DMS53 treated with DMSO at 0.1 percent for 48 hours (cell line): Measurements from ENCODE around the gene GTPBP10.

Experiments
- DNase-seq: peaks from one replicate; lab custom pipeline; 2025; ENCODE audit not compliant: unreplicated experiment; lab: John Stamatoyannopoulos, UW

Gene GTPBP10

GRCh38 chr7:90430614-90431460 is 84.3 kb downstream of the GTPBP10 start:
- DNase-seq = no peak

GRCh38 chr7:90432752-90433151 is 86.2 kb downstream of the GTPBP10 start:
- DNase-seq = no peak

GRCh38 chr7:90433221-90433620 is 86.7 kb downstream of the GTPBP10 start:
- DNase-seq = no peak
